SK-MEL-5 (cell line): ENCODE results near the gene CYP4A11. TPM values are rescaled to one million over a fixed set of nuclear protein-coding genes. Genes with fewer than 3 reads are reported as not detected.
"Not testable (repeated sequence)": the region's sequence is repeated elsewhere in the genome, so short reads cannot be mapped to it uniquely, and the experiment has no call there.

Experiments
- DNase-seq: peaks from one replicate; pipeline ENCODE4 v3.0.0-alpha.2; 2016; ENCODE audit warnings: low read depth, low spot score
- in situ Hi-C: cut with HindIII; loops from 2 replicates; pipeline ENCODE4 v1.10.0; 2016; ENCODE audit warnings: low sequenced_read_pairs, high pct_unique_total_duplicates, low pct_unique_long_range_greater_than_20kb
- small RNA-seq, 2 experiments: library from RNA; depleted of rRNA; stranded (forward); fragments of <200 nt; gene quantifications; one replicate each; pipeline ENCODE3, GENCODE V24; 2014
- total RNA-seq: library from RNA; depleted of rRNA; stranded (reverse); fragments of >200 nt; shearing (Covaris generic); gene quantifications from 2 replicates; pipeline ENCODE4 v1.2.3, GENCODE V29; 2014; rRNA removed

The CYP4A11 gene
- total RNA-seq, 1 experiment from 2014 or later: not detected

DNA sequence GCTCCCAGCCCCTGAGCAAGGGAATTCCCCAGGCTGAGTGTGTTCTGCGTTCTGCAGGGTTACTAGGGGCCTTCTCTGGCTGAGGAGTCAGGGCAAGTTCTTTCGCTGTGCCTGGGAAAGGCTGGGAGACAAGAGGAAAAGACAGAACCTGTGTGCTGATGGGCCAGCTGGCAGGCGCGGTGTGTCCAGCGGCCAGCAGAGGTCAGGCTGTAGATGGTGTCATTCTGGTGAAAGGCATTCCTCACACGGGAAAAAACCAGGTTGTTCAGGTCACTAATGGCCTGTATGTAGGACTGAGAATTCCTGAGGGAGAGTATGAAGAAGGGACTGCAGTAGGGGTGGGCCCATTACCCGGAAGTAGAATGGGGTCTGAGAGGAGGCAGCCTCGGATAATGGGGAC is 6.4 kb downstream of the CYP4A11 start:
- in situ Hi-C loops: not testable (repeated sequence)
- peak; percentile 34 for DNase-seq

DNA sequence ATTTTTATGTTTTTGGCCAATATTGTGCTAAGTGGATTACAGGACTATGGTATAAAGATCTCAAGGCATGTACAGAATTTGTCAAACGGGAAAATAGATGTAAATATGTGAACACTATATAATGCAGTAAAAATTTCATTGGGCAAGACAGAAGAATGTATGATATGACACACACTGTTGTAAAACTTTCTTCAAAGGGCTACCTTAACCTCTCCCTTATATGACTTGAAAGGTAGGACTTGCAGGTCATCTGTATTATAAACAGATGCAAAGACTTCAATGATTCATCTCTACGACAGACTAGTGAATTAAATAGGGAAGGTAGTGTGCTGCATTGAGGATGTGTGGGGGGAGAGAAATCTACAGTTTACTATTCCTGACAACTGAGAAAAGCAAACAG is 9.3 kb downstream of the CYP4A11 start:
- in situ Hi-C loops, DNase-seq: not testable (repeated sequence)

DNA sequence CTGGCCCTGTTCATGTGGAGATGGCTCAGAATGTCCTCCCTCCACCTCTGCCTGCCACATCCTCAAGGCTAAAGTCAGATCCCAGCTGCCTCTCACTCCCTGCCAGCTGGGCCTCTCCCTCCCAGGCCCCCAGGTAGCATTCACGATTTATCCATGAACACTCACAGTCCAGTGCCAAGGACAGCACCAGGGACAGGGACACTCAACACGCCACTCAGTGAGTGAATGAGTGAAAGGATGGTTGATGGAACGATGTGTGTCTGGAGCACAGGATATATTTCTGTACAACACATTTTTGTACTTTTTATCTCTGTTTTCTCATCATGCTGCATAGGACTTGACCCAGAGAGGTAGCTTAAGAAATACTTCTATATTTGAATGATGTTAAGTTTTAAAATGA is 10.1 kb downstream of the CYP4A11 start:
- DNase-seq: no peak
- in situ Hi-C loops: no loop called here

DNA sequence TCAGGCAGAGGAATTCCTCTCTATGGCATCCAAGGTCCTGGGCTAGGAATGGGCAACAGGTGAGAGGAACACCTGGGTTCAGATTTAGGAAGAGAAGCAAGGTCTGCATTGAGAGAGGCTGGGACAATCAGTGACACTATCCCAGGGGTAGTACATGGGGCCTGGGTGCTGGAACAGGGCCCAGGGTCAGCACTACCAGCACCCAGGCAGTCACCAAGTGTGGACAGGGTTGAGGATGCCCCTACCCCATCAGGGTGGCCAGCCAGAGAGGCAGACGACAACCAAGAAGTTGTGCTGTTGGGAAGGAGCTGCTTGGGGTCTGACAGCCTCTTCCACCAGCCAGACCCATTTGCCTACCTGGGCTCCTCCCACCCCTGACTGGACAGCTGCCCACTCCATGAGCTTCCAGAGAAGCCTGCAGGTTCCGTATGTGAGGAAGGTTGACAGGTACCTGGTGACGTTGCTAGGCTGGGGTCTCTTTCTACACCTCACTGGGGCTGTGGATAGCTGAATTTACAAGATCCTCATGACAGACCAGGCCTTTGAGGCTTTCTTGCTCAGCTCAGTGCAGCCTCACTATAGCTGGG is 13.9 kb downstream of the CYP4A11 start:
- in situ Hi-C loops: no loop called here
- no peak for DNase-seq

GRCh38 chr1:46910790-46911189 is 30.5 kb downstream of the CYP4A11 start:
- in situ Hi-C loops: no loop called here
- DNase-seq: no peak

GRCh38 chr1:46903481-46903880 is 37.8 kb downstream of the CYP4A11 start:
- in situ Hi-C loops: no loop called here
- no peak for DNase-seq

- DNase-seq: no peak
- in situ Hi-C loops: no loop called here
Observed at GRCh38 chr1:46900401-46900800, 40.9 kb downstream of the CYP4A11 start.

- in situ Hi-C loops, DNase-seq: not testable (repeated sequence)
Observed at GRCh38 chr1:46881656-46882055, 59.6 kb downstream of the CYP4A11 start.

Small RNA genes lying within 50 kb of the gene (small RNA-seq; reads per million reads assigned to genes)
- gene CYP4A26P: 0 reads per million in 2 experiments

Other genes with a start within 250 kb of the CYP4A11 start
- 60.9 and 68.1 TPM in 2 replicates for gene EFCAB14, start 222.4 kb downstream of the CYP4A11 start, total RNA-seq
- not detected in 2 replicates for gene CYP4B1, start 142.4 kb downstream of the CYP4A11 start, total RNA-seq
- gene CYP4X1, start 82.2 kb upstream of the CYP4A11 start, total RNA-seq: not detected in 2 replicates
- not detected in 2 replicates for gene CYP4Z1, start 125.8 kb upstream of the CYP4A11 start, total RNA-seq
- not detected in 2 replicates for gene CYP4A22, start 196.0 kb upstream of the CYP4A11 start, total RNA-seq
- not detected in 2 replicates for gene PDZK1IP1, start 248.6 kb upstream of the CYP4A11 start, total RNA-seq